Measurements from ENCODE around the gene WWOX.

Gene WWOX

GRCh38 chr16:78298986-78299385 is 199.5 kb downstream of the WWOX start:
- DNase-seq (ENCODE audit: extremely low spot score): no peak
- no peak for TF ChIP-seq CTCF (IDR thresholded peaks at IDR 0.05; ENCODE audit: control extremely low read depth, extremely low read depth, low read depth, missing control alignments)
- POLR2A ChIA-PET: no interaction called here
- CTCF ChIA-PET: no interaction called here

DNA sequence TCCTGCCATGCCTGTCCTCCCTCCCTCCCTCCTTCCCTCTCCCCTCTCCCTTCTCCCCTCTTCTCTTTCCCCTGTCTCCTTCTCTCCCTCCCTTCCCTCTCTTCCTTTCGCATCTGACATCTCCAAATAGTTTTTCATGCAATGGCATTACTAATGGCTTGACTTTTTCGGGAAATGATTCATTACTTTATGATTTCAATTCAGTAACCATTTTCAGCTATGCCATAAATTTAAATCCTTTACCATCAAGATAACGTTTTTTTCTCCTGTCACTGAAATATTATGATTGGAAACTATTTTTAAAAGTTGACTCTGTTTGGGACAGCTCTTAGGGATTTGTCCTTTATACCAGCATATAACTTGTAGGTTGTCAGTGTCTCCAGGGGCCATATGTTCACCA is 201.0 kb downstream of the WWOX start:
- ChIA-PET CTCF (interaction anchor here (1.3 kb wide), 1 partner anchor 11 kb away, joined by 3 read pairs; no protein-coding TSS in a partner anchor), POLR2A (no interaction called here)
- TF ChIP-seq CTCF (IDR thresholded peaks at IDR 0.05; ENCODE audit: control extremely low read depth, extremely low read depth, low read depth, missing control alignments): no peak
- DNase-seq (ENCODE audit: extremely low spot score): no peak

- no peak for DNase-seq (ENCODE audit: extremely low spot score)
- ChIA-PET POLR2A (no interaction called here), CTCF (interaction anchor here (1.2 kb wide), 2 partner anchors 24 to 49 kb away, joined by 3 read pairs; no protein-coding TSS in a partner anchor)
- TF ChIP-seq CTCF (IDR thresholded peaks at IDR 0.05; ENCODE audit: control extremely low read depth, extremely low read depth, low read depth, missing control alignments): no peak
These were observed 204.5 kb downstream of the WWOX start for GRCh38 chr16:78303946-78304345.

DNA sequence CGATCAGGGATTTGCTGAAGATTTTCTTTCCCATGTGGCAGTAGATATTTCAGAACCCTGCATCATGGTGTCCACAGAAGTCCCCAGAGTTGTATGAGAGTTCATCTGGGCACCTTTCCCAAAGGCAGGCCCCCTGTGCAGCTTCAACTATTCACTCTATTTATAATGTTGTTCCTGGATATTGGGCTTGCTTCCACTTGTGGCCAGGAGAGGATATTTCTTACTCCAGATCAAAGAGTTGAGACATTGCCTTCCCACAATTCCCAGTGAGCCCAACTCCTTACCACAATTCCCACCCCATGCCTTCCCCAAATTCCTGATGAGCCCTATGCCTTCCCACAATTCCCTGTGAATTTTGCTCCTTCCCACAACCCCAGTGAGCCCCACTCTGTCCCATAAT is 206.9 kb downstream of the WWOX start:
- POLR2A ChIA-PET: no interaction called here
- CTCF ChIA-PET: no interaction called here
- no peak for DNase-seq (ENCODE audit: extremely low spot score)
- TF ChIP-seq CTCF (IDR thresholded peaks at IDR 0.05; ENCODE audit: control extremely low read depth, extremely low read depth, low read depth, missing control alignments): no peak

- TF ChIP-seq CTCF (IDR thresholded peaks at IDR 0.05; ENCODE audit: control extremely low read depth, extremely low read depth, low read depth, missing control alignments): no peak
- CTCF ChIA-PET: no interaction called here
- DNase-seq (ENCODE audit: extremely low spot score): no peak
- POLR2A ChIA-PET: no interaction called here
These were observed 208.5 kb downstream of the WWOX start for GRCh38 chr16:78307824-78308528.

DNA sequence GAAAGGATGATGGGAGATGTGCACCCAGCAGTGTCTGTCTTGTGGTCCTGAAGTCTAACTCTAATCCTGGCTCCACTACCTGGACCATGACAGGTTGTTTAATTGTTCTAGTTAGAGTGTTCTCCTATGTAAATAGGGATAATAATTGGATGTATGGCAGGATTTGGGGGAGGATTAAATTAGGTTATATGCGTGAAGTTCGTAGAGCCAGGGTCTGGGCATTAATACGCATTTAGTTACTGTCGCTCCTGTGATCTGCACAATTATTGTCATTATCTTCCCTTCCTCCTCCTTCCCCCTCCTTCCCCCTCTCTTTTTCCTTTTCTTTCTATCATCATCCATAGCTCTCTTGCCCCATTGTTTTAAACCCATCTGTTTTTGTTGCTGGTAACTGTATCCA is 210.3 kb downstream of the WWOX start:
- CTCF ChIA-PET: no interaction called here
- DNase-seq (ENCODE audit: extremely low spot score): no peak
- no peak for TF ChIP-seq CTCF (IDR thresholded peaks at IDR 0.05; ENCODE audit: control extremely low read depth, extremely low read depth, low read depth, missing control alignments)
- POLR2A ChIA-PET: no interaction called here
